DOHH2 (cell line): ENCODE measurements around the gene PUM2.
"Not testable (repeated sequence)": the region's sequence is repeated elsewhere in the genome, so short reads cannot be mapped to it uniquely, and the experiment has no call there.

ENCODE experiments used
- H3F3A ChIP-seq: fragments of 200-600 bp; sonication (generic), shearing (Covaris generic); 2 replicates; pipeline ENCODE4 v1.6.0; 2016; ENCODE audit warnings: antibody characterized with exemption, mild to moderate bottlenecking; ENCODE audit not compliant: control insufficient read depth, insufficient read depth
- H3K27ac ChIP-seq: fragments of 200-600 bp; sonication (generic); 2 replicates; pipeline ENCODE4 v1.5.1; 2014; ENCODE audit warnings: low read depth, mild to moderate bottlenecking, low read length, moderate library complexity
- H3K27me3 ChIP-seq: fragments of 200-600 bp; sonication (generic); 2 replicates; pipeline ENCODE4 v1.6.1; 2014; ENCODE audit warnings: mild to moderate bottlenecking, low read length, mixed read lengths; ENCODE audit not compliant: control insufficient read depth
- H3K36me3 ChIP-seq: fragments of 200-600 bp; sonication (generic); 2 replicates; pipeline ENCODE4 v1.6.1; 2014; ENCODE audit warnings: mild to moderate bottlenecking, low read length, moderate library complexity, mixed read lengths; ENCODE audit not compliant: control insufficient read depth
- H3K4me1 ChIP-seq: fragments of 200-600 bp; sonication (generic); 2 replicates; pipeline ENCODE4 v1.6.1; 2014; ENCODE audit warnings: mild to moderate bottlenecking, low read length, mixed read lengths; ENCODE audit not compliant: control insufficient read depth
- H3K4me2 ChIP-seq: fragments of 200-600 bp; sonication (generic); 2 replicates; pipeline ENCODE4 v1.6.0; 2014; ENCODE audit warnings: mild to moderate bottlenecking, low read length, moderate library complexity
- H3K4me3 ChIP-seq: fragments of 200-600 bp; sonication (generic); 2 replicates; pipeline ENCODE4 v1.5.1; 2014; ENCODE audit warnings: mild to moderate bottlenecking, low read length, mixed read lengths
- H3K79me2 ChIP-seq: fragments of 200-600 bp; sonication (generic); 2 replicates; pipeline ENCODE4 v1.6.1; 2014; ENCODE audit warnings: mild to moderate bottlenecking, low read length, mixed read lengths; ENCODE audit not compliant: control insufficient read depth
- H3K9me2 ChIP-seq: fragments of 200-600 bp; sonication (generic); replicated peaks from 2 replicates; pipeline ENCODE4 v1.6.1; 2014; ENCODE audit warnings: mild to moderate bottlenecking, low read length, mixed read lengths; ENCODE audit not compliant: control insufficient read depth
- H3K9me3 ChIP-seq: fragments of 200-600 bp; sonication (generic); 2 replicates; pipeline ENCODE4 v1.6.1; 2014; ENCODE audit warnings: antibody characterized with exemption, low read length, mixed read lengths; ENCODE audit not compliant: control insufficient read depth, insufficient read depth
- H4K20me1 ChIP-seq: fragments of 200-600 bp; sonication (generic); 2 replicates; pipeline ENCODE4 v1.6.0; 2014; ENCODE audit warnings: low read depth, mild to moderate bottlenecking, antibody characterized with exemption, low read length, moderate library complexity; ENCODE audit not compliant: control insufficient read depth, insufficient read depth
- EZH2phosphoT487 ChIP-seq: fragments of 200-600 bp; sonication (generic); IDR thresholded peaks from 2 replicates; pipeline ENCODE4 v1.6.1; 2017; ENCODE audit warnings: borderline replicate concordance, mild to moderate bottlenecking, antibody characterized with exemption, low read length, moderate library complexity, mixed read lengths
- TF ChIP-seq, protein P1 (sequence below): fragments of 200-600 bp; sonication (generic); IDR thresholded peaks from one replicate; pipeline ENCODE4 v1.5.1; 2014; ENCODE audit warnings: antibody characterized with exemption, mild to moderate bottlenecking, low read depth, low read length; ENCODE audit not compliant: poor library complexity, severe bottlenecking

The PUM2 gene

DNA sequence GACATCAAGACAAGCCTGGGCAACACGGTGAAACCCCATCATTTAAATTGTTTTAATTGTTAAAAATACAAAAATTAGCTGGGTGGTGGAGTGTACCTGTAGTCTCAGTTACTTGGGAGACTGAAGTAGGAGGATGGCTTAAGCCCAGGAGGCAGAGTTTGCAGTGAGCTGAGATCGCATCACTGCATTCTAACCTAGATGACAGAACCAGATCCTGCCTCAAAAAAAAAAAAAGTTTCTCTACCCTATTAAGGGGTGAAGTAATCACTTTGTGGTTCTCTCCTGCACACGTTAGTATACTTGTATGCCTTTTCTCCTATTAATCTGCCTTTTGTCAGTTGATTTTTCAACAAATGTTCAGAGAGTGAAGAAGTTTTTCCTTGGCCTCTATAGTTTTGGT is 18.1 kb upstream of the PUM2 start:
- TF ChIP-seq EZH2phosphoT487: no peak
- TF ChIP-seq, protein P1, sequence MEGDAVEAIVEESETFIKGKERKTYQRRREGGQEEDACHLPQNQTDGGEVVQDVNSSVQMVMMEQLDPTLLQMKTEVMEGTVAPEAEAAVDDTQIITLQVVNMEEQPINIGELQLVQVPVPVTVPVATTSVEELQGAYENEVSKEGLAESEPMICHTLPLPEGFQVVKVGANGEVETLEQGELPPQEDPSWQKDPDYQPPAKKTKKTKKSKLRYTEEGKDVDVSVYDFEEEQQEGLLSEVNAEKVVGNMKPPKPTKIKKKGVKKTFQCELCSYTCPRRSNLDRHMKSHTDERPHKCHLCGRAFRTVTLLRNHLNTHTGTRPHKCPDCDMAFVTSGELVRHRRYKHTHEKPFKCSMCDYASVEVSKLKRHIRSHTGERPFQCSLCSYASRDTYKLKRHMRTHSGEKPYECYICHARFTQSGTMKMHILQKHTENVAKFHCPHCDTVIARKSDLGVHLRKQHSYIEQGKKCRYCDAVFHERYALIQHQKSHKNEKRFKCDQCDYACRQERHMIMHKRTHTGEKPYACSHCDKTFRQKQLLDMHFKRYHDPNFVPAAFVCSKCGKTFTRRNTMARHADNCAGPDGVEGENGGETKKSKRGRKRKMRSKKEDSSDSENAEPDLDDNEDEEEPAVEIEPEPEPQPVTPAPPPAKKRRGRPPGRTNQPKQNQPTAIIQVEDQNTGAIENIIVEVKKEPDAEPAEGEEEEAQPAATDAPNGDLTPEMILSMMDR: no peak
- H3K4me1 ChIP-seq: no peaks in the 10 kb centered on the region
- peaks cover 9% of the 10 kb centered on the region for H3K9me3 ChIP-seq
- H3K27me3 ChIP-seq: peaks cover 24% of the 10 kb centered on the region
- no peaks in the 10 kb centered on the region for H3K36me3 ChIP-seq
- no peak overlapping the region for H3K27ac ChIP-seq
- H3K4me2 ChIP-seq: no peak overlapping the region
- H3K4me3 ChIP-seq: no peak overlapping the region
- H4K20me1 ChIP-seq: no peaks in the 10 kb centered on the region
- no peaks in the 10 kb centered on the region for H3K79me2 ChIP-seq
- no peaks in the 10 kb centered on the region for H3K9me2 ChIP-seq
- H3F3A ChIP-seq: no peaks in the 10 kb centered on the region

DNA sequence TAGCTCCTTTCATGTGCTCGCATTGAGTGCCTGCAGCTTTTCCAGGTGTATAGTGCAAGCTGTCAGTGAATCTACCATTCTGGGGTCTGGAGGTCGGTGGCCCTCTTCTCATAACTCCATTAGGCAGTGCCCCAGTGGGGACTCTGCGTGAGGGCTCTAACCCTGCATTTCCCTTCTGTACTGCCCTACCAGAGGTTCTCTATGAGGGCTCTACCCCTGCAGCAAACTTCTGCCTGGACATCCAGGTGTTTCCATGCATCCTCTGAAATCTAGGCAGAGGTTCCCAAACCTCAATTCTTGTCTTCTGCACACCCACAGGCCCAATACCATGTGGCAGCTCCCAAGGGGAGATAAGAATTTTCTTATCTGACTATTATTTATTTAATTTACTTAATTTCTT is 17.3 kb upstream of the PUM2 start:
- H3K9me3 ChIP-seq, H4K20me1 ChIP-seq, H3K4me3 ChIP-seq, H3K4me1 ChIP-seq, H3K27ac ChIP-seq, H3F3A ChIP-seq, H3K4me2 ChIP-seq, H3K79me2 ChIP-seq, H3K36me3 ChIP-seq, H3K9me2 ChIP-seq: not testable (repeated sequence)
- H3K27me3 ChIP-seq: peaks cover 24% of the 10 kb centered on the region

DNA sequence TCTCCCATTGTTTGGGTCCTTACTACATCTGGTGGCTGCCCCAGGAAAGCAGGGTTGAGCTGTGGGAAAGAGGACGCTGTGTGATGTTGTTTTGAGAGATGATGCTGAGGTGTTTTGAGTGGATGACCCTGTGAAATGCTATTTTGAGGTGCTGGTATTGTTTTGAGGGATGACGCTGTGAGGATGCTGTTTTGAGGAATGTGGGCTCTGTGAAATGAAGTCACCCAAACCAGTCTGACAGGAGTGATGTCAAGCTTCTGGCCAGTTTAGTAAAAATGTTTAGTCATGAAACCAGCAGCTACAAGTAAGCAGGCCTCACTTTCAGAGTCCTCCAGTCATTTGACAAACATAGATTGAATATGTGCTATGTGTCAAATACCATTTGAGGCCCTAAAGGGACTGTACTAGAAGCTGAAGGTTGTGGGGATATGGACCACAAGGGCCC is 16.1 kb upstream of the PUM2 start:
- TF ChIP-seq, protein P1: no peak
- no peak for TF ChIP-seq EZH2phosphoT487
- H3K36me3 ChIP-seq: no peaks in the 10 kb centered on the region
- H3F3A ChIP-seq: no peaks in the 10 kb centered on the region
- no peak overlapping the region for H3K4me3 ChIP-seq
- H3K79me2 ChIP-seq: no peaks in the 10 kb centered on the region
- H3K4me2 ChIP-seq: no peak overlapping the region
- no peaks in the 10 kb centered on the region for H3K4me1 ChIP-seq
- H3K27me3 ChIP-seq: peaks cover 20% of the 10 kb centered on the region
- peaks cover 9% of the 10 kb centered on the region for H3K9me3 ChIP-seq
- H3K27ac ChIP-seq: no peak overlapping the region
- H4K20me1 ChIP-seq: no peaks in the 10 kb centered on the region
- no peaks in the 10 kb centered on the region for H3K9me2 ChIP-seq

DNA sequence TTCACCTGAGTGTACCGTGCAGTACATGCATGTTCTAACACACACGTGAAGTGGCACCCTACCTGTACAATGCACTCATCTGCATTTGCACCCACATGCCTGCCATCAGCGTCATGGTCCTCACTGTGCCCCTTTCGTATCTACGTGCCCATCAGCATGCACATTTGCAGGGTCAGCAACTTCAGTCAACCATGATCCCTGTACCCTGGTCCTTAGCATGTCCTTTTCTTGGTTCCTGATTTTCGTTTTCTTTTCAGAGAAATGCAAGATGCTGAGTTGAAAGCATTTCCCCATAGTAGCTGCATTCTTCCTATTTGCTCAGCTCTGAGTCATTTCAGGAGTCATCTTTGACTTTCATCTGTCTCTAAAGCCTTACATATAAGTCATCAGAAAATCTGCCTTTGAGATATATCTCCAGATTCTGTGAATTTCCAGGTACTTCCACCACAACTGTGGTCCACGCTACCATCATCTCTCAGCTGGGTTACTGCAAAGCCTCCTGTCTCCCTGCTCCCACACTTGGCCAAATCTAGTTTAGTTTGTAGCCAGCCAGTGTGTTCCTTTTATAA is 14.7 kb upstream of the PUM2 start:
- H3F3A ChIP-seq: no peaks in the 10 kb centered on the region
- no peaks in the 10 kb centered on the region for H3K36me3 ChIP-seq
- H3K27ac ChIP-seq: no peak overlapping the region
- H3K9me2 ChIP-seq: no peaks in the 10 kb centered on the region
- no peak for TF ChIP-seq EZH2phosphoT487
- TF ChIP-seq, protein P1: no peak
- H3K27me3 ChIP-seq: peaks cover 15% of the 10 kb centered on the region
- H3K9me3 ChIP-seq: peaks cover 9% of the 10 kb centered on the region
- H3K79me2 ChIP-seq: no peaks in the 10 kb centered on the region
- no peak overlapping the region for H3K4me2 ChIP-seq
- no peaks in the 10 kb centered on the region for H3K4me1 ChIP-seq
- no peaks in the 10 kb centered on the region for H4K20me1 ChIP-seq
- no peak overlapping the region for H3K4me3 ChIP-seq
